SK-N-SH (cell line): ENCODE results near the gene RPAIN. TPM values are rescaled to one million over a fixed set of nuclear protein-coding genes. Genes with fewer than 3 reads are reported as not detected.

Experiments used
- CTCF ChIA-PET: fragments of 300-600, 350-600 bp; formaldehyde crosslinking; extraction: SDS; loops from one replicate; lab custom pipeline; 2021; lab: Yijun Ruan, JAX
- POLR2A ChIA-PET: fragments of 350-600 bp; sonication (Branson Sonifier 250); formaldehyde crosslinking; extraction: SDS; loops from one replicate; lab custom pipeline; 2020; ENCODE audit warnings: antibody characterized with exemption, inconsistent platforms; lab: Yijun Ruan, JAX
- DNase-seq: peaks from one replicate; pipeline ENCODE4 v3.0.0; 2012
- H2AFZ ChIP-seq: fragments of 200-600 bp; sonication (generic); 2 replicates; pipeline ENCODE4 v1.8.1; 2016; ENCODE audit warnings: antibody characterized with exemption, mild to moderate bottlenecking, low read depth
- H3F3A ChIP-seq: fragments of 200-600 bp; sonication (generic); replicated peaks from 2 replicates; pipeline ENCODE3; 2016; ENCODE audit warnings: antibody characterized with exemption, mild to moderate bottlenecking; ENCODE audit not compliant: insufficient read depth
- H3K27ac ChIP-seq, 2 experiments: fragments of 200-500 bp in 1 of 2; fragments of 200-600 bp in 1 of 2; sonication (Bioruptor generic) in 1 of 2; sonication (generic), shearing (Covaris generic) in 1 of 2; 2 replicates each; pipeline versions ENCODE4 v1.5.1 to v1.6.1; 2014 to 2016; ENCODE audit warnings: low read depth in 2 of 2, inconsistent platforms in 1 of 2, low read length in 1 of 2, mild to moderate bottlenecking in 1 of 2, mixed read lengths in 1 of 2
- H3K27me3 ChIP-seq: fragments of 200-600 bp; sonication (generic), shearing (Covaris generic); 2 replicates; pipeline ENCODE4 v1.6.1; 2016; ENCODE audit warnings: mixed run types; ENCODE audit not compliant: insufficient read depth
- H3K36me3 ChIP-seq, 2 experiments: fragments of 200-500 bp in 1 of 2; fragments of 200-600 bp in 1 of 2; sonication (Bioruptor generic) in 1 of 2; sonication (generic) in 1 of 2; replicated peaks in 1 of 2; 2 replicates each; pipeline versions ENCODE3 to v1.5.1; 2014 to 2016; ENCODE audit warnings: low read length in 1 of 2, mild to moderate bottlenecking in 1 of 2; ENCODE audit not compliant: insufficient read depth in 2 of 2, control insufficient read depth in 1 of 2
- H3K4me1 ChIP-seq, 2 experiments: fragments of 200-500 bp in 1 of 2; fragments of 200-600 bp in 1 of 2; sonication (Bioruptor generic) in 1 of 2; sonication (generic), shearing (Covaris generic) in 1 of 2; 2 replicates each; pipeline versions ENCODE4 v1.5.1 to v1.6.1; 2014 to 2016; ENCODE audit warnings: low read depth in 1 of 2, low read length in 1 of 2, mixed run types in 1 of 2; ENCODE audit not compliant: insufficient read depth in 2 of 2, control insufficient read depth in 1 of 2
- H3K4me2 ChIP-seq: fragments of 200-600 bp; sonication (generic), shearing (Covaris generic); 2 replicates; pipeline ENCODE4 v1.6.1; 2017; ENCODE audit warnings: mixed run types
- H3K4me3 ChIP-seq, 2 experiments: fragments of 200-500 bp in 1 of 2; fragments of 200-600 bp in 1 of 2; sonication (Bioruptor generic) in 1 of 2; sonication (generic), shearing (Covaris generic) in 1 of 2; 2 replicates each; pipeline versions ENCODE4 v1.5.1 to v1.8.1; 2014 to 2016; ENCODE audit warnings: low read depth in 2 of 2, inconsistent platforms in 1 of 2, low read length in 1 of 2, mild to moderate bottlenecking in 1 of 2, mixed read lengths in 1 of 2, moderate library complexity in 1 of 2
- H3K79me2 ChIP-seq: fragments of 200-600 bp; sonication (generic); 2 replicates; pipeline ENCODE4 v1.8.1; 2017; ENCODE audit warnings: mild to moderate bottlenecking; ENCODE audit not compliant: insufficient read depth
- H3K9ac ChIP-seq: fragments of 200-600 bp; sonication (generic); 2 replicates; pipeline ENCODE4 v1.6.1; 2017; ENCODE audit warnings: mixed run types
- H3K9me2 ChIP-seq: fragments of 200-600 bp; sonication (generic); 2 replicates; pipeline ENCODE4 v1.6.1; 2017; ENCODE audit warnings: mixed run types
- H3K9me3 ChIP-seq: fragments of 200-600 bp; sonication (generic); 2 replicates; pipeline ENCODE4 v1.6.1; 2017; ENCODE audit warnings: mixed run types, mild to moderate bottlenecking, moderate library complexity
- H4K20me1 ChIP-seq: fragments of 200-600 bp; sonication (generic); 2 replicates; pipeline ENCODE4 v1.6.1; 2017; ENCODE audit warnings: mild to moderate bottlenecking, mixed run types; ENCODE audit not compliant: insufficient read depth
- EP300 ChIP-seq, 2 experiments: IDR thresholded peaks; 2 replicates each; pipeline versions ENCODE4 v1.4.0 to v1.6.1; 2012; ENCODE audit warnings: borderline replicate concordance in 1 of 2, low read depth in 1 of 2, low read length in 1 of 2
- MEF2A ChIP-seq: IDR thresholded peaks from 2 replicates; pipeline ENCODE4 v1.4.0; 2012; ENCODE audit warnings: low read depth, borderline replicate concordance
- NFIC ChIP-seq: IDR thresholded peaks from 2 replicates; pipeline ENCODE4 v1.4.0; 2012; ENCODE audit warnings: borderline replicate concordance
- NRF1 ChIP-seq: IDR thresholded peaks from 2 replicates; pipeline ENCODE4 v1.6.1; 2012; ENCODE audit warnings: low read depth, mild to moderate bottlenecking, low read length
- RAD21 ChIP-seq: IDR thresholded peaks from 2 replicates; pipeline ENCODE4 v1.6.1; 2012; ENCODE audit warnings: mild to moderate bottlenecking, low read length
- SIN3A ChIP-seq: IDR thresholded peaks from 2 replicates; pipeline ENCODE4 v1.6.1; 2012; ENCODE audit warnings: low read depth, mild to moderate bottlenecking, low read length, moderate library complexity, borderline replicate concordance
- SMC3 ChIP-seq: IDR thresholded peaks from 2 replicates; pipeline ENCODE4 v1.6.1; 2012; ENCODE audit warnings: low read depth, low read length, improper control_type of control experiment
- TAF1 ChIP-seq: IDR thresholded peaks from 2 replicates; pipeline ENCODE4 v1.6.1; 2012; ENCODE audit warnings: low read depth, mild to moderate bottlenecking, low read length, moderate library complexity, borderline replicate concordance
- YY1 ChIP-seq: IDR thresholded peaks from 2 replicates; pipeline ENCODE4 v1.4.0; 2012; ENCODE audit warnings: low read depth, mild to moderate bottlenecking
- WGBS: methylation state at CpG from one replicate; pipeline ENCODE4 v1.1.6; 2017; ENCODE audit warnings: low lambda C conversion rate; 5-methylcytosine and 5-hydroxymethylcytosine counted together
- polyA plus RNA-seq, 3 experiments: library from polyadenylated mRNA; depleted of rRNA; stranded (reverse); fragments of >200 nt; gene quantifications; 2 replicates each; pipeline ENCODE4 v1.2.3, GENCODE V29; 2012
- TF ChIP-seq, protein P1 (sequence below): fragments of 150-350 bp; IDR thresholded peaks from 2 replicates; pipeline ENCODE4 v1.6.1; 2017; ENCODE audit warnings: antibody characterized with exemption, low read length, low read depth, borderline replicate concordance
- TF ChIP-seq, protein P2 (sequence below): IDR thresholded peaks from 2 replicates; pipeline ENCODE4 v1.4.0; 2012; ENCODE audit warnings: low read depth, borderline replicate concordance
- TF ChIP-seq, protein P3 (sequence below): IDR thresholded peaks from 2 replicates; pipeline ENCODE4; 2012
- TF ChIP-seq, protein P4 (sequence below): IDR thresholded peaks from 2 replicates; pipeline ENCODE4 v1.4.0; 2012; ENCODE audit warnings: low read depth, borderline replicate concordance

RPAIN gene
- polyA plus RNA-seq, 1 of the 3 experiments (the other 2 are of a cell fraction): 75.5 TPM

DNA sequence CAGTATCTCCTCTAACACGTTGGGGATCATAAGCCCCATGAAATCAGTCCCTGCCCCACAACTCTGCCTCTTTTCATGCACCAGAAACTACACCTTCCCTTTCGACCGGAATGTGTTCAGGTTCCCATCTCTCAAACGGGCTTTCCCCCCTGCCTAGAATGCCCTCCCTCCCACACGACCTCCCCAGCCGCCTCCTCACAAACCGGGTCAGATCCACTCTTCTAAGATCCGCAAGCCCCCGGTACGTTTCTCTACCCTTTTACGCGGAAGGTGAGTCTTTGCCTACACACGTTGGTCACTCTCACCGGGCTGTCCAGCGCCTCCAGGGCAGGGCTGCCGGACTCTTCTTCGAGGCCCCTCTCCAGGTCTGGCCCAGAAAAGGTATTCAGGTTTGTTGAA is 48.1 kb downstream of the RPAIN start:
- H3K9ac ChIP-seq: peak overlapping the region; percentile 74
- ChIA-PET CTCF (interaction anchor here (1.0 to 7.9 kb wide), 4 partner anchors 11 to 32 kb away, joined by 3 to 66 read pairs (median 4); partner anchors contain the start of gene C1QBP), POLR2A (interaction anchor here (1.0 to 2.2 kb wide), 5 partner anchors 10 to 49 kb away, joined by 3 to 35 read pairs (median 6); partner anchors contain the start of genes C1QBP, DERL2, MIS12 and NUP88)
- no peaks in the 10 kb centered on the region for H3K9me2 ChIP-seq
- peaks cover 17% of the 10 kb centered on the region for H3F3A ChIP-seq
- H2AFZ ChIP-seq: peak overlapping the region; percentile 80
- H3K27me3 ChIP-seq: no peaks in the 10 kb centered on the region
- H3K4me2 ChIP-seq: peak overlapping the region; percentile 95
- peak overlapping the region; percentile 63 to 74 for H3K27ac ChIP-seq
- H3K79me2 ChIP-seq: peaks cover 57% of the 10 kb centered on the region
- peak; percentile 36 for DNase-seq
- 1% methylated on average over 17 of the region's 17 CpGs for WGBS
- peaks cover 9% of the 10 kb centered on the region for H4K20me1 ChIP-seq
- TF ChIP-seq, protein P1, sequence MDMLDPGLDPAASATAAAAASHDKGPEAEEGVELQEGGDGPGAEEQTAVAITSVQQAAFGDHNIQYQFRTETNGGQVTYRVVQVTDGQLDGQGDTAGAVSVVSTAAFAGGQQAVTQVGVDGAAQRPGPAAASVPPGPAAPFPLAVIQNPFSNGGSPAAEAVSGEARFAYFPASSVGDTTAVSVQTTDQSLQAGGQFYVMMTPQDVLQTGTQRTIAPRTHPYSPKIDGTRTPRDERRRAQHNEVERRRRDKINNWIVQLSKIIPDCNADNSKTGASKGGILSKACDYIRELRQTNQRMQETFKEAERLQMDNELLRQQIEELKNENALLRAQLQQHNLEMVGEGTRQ: no peak
- TF ChIP-seq EP300 (IDR thresholded peaks at IDR 0.05; ENCODE audit: borderline replicate concordance in 1 of 2, low read depth in 1 of 2, low read length in 1 of 2): no peak
- no peak for TF ChIP-seq SMC3
- TF ChIP-seq NFIC: no peak
- TF ChIP-seq, protein P2, sequence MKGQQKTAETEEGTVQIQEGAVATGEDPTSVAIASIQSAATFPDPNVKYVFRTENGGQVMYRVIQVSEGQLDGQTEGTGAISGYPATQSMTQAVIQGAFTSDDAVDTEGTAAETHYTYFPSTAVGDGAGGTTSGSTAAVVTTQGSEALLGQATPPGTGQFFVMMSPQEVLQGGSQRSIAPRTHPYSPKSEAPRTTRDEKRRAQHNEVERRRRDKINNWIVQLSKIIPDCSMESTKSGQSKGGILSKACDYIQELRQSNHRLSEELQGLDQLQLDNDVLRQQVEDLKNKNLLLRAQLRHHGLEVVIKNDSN: no peak
- no peak for TF ChIP-seq SIN3A
- no peak for TF ChIP-seq NRF1
- TF ChIP-seq, protein P3, sequence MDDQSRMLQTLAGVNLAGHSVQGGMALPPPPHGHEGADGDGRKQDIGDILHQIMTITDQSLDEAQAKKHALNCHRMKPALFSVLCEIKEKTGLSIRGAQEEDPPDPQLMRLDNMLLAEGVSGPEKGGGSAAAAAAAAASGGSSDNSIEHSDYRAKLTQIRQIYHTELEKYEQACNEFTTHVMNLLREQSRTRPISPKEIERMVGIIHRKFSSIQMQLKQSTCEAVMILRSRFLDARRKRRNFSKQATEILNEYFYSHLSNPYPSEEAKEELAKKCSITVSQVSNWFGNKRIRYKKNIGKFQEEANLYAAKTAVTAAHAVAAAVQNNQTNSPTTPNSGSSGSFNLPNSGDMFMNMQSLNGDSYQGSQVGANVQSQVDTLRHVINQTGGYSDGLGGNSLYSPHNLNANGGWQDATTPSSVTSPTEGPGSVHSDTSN: no peak
- TF ChIP-seq, protein P4, sequence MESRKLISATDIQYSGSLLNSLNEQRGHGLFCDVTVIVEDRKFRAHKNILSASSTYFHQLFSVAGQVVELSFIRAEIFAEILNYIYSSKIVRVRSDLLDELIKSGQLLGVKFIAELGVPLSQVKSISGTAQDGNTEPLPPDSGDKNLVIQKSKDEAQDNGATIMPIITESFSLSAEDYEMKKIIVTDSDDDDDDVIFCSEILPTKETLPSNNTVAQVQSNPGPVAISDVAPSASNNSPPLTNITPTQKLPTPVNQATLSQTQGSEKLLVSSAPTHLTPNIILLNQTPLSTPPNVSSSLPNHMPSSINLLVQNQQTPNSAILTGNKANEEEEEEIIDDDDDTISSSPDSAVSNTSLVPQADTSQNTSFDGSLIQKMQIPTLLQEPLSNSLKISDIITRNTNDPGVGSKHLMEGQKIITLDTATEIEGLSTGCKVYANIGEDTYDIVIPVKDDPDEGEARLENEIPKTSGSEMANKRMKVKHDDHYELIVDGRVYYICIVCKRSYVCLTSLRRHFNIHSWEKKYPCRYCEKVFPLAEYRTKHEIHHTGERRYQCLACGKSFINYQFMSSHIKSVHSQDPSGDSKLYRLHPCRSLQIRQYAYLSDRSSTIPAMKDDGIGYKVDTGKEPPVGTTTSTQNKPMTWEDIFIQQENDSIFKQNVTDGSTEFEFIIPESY: no peak
- no peak for TF ChIP-seq TAF1
- no peak for TF ChIP-seq MEF2A
- no peak for TF ChIP-seq YY1
- TF ChIP-seq RAD21: no peak
- H3K4me1 ChIP-seq: peaks cover 0 to 13% of the 10 kb centered on the region in 2 experiments; a peak in 2 of 4 replicates
- H3K4me3 ChIP-seq: peak overlapping the region; percentile 88 to 98
- no peaks in the 10 kb centered on the region for H3K9me3 ChIP-seq
- H3K36me3 ChIP-seq: peaks cover 19 to 24% of the 10 kb centered on the region in 2 experiments
